ENCODE results near the gene CENPS.

DNA sequence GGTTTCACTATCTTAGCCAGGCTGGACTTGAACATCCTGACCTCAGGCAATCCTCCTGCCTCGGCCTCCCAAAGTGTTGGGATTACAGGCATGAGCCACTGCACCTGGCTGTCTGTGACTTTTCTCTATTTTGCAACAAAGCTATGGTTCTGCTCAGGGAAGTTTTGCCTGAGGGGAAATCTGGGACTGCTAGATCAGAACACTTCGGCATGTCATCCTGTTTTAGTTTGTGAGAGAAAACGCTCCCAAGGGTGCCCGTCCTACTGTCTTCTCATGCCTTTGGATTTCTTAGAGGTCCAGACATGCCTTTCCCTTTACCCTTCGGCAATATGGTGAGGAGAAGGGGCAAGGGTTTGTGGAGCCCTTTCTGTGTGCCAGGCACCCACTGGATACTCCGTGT is 14.0 kb downstream of the CENPS start:
- TF ChIP-seq, protein P1, sequence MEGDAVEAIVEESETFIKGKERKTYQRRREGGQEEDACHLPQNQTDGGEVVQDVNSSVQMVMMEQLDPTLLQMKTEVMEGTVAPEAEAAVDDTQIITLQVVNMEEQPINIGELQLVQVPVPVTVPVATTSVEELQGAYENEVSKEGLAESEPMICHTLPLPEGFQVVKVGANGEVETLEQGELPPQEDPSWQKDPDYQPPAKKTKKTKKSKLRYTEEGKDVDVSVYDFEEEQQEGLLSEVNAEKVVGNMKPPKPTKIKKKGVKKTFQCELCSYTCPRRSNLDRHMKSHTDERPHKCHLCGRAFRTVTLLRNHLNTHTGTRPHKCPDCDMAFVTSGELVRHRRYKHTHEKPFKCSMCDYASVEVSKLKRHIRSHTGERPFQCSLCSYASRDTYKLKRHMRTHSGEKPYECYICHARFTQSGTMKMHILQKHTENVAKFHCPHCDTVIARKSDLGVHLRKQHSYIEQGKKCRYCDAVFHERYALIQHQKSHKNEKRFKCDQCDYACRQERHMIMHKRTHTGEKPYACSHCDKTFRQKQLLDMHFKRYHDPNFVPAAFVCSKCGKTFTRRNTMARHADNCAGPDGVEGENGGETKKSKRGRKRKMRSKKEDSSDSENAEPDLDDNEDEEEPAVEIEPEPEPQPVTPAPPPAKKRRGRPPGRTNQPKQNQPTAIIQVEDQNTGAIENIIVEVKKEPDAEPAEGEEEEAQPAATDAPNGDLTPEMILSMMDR (IDR thresholded peaks at IDR 0.05; ENCODE audit: low read depth, low read length): no peak
- no peak for TF ChIP-seq POLR2A (IDR thresholded peaks at IDR 0.05; ENCODE audit: extremely low read depth, insufficient read length)
- no peak for TF ChIP-seq MAX (IDR thresholded peaks at IDR 0.05; ENCODE audit: low read depth, low read length)
- TF ChIP-seq MYC (IDR thresholded peaks at IDR 0.05; ENCODE audit: low read depth, low read length): no peak

Data from NB4 (cell line).